T-helper 9 cell (primary cell): ENCODE data around the gene CKS1B.
A peak's percentile ranks its signal among the peaks of the same experiment; 100 is the strongest.

Experiments used
- DNase-seq: peaks from one replicate; pipeline ENCODE4 v3.0.0-alpha.2; 2020

Gene CKS1B

DNA sequence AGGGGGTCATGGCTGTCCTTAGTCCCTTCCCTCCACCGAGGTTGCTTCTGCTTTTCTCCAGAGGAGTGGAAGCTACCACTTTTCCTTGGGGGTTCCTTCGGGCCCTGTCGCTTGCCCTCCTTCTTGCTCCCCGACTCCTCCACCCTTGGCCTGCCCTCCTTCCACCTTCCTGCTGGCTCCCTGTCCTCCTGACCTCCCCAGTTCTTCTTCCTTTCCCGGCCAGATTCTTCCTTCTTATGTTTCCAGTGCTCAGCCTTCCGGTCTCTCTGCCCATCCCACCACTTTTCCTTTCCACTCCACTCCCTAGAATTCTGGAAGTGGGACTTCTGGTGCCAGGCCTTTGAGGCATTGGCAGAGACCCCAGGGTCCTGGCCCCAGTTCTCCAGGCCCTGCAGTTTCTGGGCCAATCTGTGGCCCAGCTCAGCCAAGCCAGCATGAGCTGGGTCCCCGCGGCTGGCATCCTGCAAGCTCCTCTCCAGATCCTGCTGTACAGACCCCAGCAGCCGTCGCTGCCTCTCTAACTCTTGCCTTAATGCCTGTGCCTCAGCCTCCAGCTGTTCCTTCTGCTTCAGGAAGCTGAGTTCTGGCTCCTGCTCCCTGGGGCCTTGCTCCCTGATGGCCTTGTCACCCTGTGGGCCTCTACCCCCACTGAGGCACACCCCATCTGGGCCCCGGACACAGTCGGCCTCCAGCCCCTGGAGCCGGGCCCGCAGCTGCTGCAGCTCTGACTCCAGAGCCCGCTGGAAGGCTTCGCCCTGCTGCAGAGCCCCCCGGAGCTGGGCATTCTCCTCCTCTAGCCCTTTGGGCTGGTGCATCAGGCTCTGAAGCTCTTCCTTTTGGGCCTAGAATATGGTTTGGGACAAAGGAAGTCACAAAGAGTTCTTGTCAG, 28.3 kb upstream of the CKS1B start:
- no peak for DNase-seq

DNA sequence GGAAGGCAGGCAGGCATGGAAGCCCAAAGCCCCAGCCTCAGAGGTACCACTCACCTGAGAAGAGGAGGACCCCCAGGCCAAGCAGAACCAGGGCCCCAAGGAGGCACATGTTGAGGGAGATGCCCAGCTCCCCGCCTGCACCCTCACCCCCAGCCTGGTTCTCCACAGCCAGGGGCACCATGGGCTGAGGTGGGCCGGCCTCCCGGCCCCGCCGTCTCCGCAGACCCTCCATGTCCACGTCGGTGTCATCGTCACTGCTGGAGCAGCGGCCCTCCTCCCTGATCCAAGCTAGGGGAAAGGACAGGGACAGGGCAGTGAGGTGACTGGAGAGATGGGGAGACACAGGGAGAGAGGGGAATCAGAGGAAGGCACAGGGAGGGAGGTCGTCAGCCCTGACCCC, 26.4 kb upstream of the CKS1B start:
- DNase-seq: no peak

DNA sequence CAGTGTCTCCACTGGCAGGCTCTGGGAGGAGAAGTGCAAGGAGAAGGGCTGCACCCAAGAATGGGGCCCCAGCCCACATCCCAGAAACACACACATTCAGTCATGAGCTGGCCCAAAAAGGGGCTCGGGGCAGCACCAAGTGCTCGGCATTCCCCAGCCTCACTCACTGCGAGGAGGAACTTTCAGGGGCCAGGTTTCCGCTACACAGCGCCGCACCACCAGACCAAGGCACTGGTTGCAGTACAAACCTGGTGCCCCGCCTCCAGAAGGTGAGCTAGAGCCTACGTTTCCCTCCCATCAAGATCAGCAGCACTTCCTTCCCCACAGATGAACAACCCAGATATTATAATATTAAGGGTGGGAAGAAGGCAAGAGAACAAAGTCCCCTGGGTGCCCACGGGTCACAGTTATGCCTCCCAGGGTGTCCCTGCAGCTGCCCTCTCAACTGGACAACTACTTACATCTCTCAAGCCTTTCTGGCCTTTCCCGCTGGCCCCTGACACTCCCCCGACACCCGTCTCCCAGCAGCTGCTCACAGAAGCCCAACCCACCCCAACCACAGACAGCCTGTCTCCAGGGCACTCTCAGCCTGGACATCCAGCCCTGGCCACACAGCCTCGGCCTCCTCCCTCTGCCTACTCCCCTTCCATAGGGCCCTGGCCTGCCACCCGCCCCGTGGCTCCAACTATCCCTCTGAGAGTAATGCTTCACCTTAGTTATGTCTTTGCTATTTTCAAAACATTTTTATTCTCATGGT, 22.4 kb upstream of the CKS1B start:
- peak; percentile 62 for DNase-seq

DNA sequence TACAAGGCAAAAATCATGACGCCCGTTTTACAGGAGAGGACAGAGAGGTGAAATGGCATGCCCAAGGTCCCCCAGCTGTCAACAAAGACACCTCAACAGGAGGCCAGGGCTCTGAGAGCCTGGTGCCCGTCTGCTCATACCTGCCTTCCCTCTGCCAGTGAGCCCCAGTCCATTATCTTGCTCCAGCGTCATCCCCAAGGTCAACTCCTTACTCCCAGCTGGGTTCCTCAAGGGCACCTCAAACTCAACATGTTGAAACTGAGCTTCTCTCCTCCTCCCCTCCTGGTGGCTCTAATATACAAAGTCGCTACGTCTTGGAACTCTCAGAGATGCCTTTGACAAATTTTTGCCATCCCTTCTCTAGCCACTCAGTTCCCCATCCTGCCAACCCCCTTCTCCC, 21.8 kb upstream of the CKS1B start:
- no peak for DNase-seq

DNA sequence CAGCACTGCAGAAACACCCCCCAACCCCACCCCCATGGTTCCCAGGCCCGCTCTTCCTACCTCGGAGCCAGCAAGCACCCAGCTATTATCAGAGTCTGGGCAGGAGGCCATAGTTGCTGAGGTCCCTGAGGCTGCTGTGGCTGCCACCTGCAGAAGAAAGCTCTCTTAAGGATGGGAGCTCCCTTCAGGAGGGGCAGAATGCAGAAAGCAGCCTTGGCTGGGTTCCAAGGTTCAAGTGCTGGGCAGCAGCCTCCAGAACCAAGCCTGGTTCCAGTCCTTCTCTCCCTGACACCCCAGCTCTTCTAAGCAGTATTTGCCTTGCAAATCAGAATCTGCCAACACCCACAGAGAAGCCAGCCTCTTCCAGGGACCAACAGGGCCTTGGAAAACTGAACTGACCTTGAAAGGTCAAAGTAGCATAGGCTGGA, 20.9 kb upstream of the CKS1B start:
- DNase-seq: no peak

DNA sequence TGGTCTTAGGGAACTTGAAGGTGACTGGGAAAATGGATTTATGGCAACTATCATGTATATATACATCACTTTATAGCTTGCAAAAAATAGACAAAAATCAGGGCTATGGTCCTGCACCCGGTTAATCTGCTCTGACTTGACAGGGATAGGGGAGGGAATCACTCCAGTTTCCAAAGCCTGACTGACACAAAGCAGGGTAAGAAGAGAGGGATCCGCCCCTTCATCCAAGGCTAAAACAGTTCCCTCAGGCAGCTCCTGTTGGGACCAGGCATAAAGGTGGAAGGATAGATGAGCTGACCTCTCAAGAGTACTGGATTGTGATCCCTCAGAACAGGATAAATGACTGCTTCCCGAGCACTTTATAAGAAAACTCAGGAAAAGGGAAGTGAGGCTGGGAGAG, 19.9 kb upstream of the CKS1B start:
- no peak for DNase-seq

DNA sequence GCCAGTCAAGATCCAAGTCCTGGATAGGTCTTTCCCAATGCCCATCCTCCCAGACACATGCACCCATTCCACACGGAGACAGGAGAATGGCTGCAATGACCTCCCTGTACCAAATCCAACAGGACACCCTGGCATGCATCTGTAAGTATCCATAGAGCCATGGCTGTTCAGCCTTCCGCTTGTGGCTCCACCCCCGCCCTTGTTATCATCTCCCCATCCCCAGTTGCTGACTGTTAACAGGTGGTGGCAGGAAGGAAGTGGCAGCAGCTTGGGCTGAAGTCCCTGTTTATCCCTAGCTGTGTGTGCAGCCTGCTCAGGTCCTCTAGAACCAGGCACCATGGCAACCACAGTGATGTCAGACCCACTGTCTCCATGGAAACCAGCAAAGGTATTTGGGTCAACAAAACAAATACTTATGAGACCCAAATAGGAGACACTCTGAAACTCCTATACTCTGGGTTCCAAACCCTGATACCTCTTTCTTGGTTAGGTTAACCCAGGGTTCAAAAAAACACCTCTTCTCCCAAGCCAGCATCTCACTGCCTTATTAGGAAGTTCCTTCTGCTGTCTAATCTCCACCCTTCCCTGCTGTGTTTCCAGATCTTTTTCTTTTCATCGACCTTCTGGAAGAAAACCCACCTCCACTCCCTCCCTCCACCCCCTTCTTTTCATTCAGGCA, 19.3 kb upstream of the CKS1B start:
- DNase-seq: peak; percentile 90

DNA sequence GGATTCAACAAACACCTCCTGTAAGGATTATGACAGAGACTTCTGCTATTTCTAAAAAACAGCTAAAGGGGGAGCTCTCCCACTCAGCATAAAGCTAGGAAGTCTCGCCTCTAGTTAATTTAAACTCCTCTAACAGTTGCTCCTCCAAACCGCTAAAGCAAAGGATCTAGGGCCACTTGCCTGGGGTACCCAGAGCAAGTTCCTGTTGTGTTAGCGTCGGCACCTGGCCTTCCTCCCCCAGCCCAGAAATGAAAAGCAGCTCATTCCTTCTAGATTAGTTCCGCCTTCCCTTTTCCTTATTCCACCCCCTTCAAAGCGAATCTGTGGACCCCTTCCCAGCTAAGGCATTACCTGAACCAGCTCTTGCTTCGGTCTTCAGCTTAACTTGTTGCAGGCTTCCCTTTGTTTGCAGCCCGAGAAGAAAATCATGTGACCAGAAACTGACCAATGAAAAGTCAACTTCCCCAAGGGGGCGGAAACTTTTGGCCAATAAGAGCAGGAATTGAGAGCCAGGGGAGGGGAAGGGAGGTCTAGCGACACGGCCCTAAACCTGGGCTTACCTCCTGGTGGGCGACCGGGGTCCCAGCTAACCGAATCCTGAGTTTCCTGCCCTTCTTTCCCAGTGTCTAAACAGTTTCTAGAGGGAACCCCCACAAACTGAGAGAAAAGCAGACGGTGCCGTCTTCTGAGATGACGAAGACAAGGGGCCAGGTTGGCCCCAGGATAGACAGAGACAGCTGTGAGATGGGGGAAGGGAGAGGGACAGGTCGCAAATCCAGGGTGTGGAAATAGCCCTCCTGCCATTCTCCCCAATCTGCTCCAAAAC, 18.6 kb upstream of the CKS1B start, which contains the start of gene PBXIP1:
Gene PBXIP1, minus strand, starts transcription at position 382 of the 826 bp plus-strand sequence. CDS start 2,378 bp downstream, outside the sequence.
- peak; percentile 60 for DNase-seq

DNA sequence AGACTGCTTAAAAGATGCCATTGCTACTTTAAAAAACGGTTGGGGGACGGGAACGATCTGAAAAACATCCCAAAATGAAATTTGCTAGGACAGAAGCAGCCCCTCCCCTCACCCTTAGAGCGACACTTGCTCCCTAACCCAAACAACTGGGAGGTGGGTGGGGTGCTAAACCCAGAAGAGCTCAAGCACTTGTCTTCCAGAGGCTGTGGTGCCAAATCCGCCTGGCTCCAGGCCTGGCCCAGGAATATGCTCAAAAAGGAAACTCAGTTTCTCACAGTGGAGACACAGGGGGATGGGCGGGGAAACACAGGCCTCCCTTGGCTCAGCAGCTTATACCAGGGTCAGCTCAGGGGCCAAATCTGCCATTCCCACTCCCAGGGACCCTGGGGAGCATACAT, 17.9 kb upstream of the CKS1B start:
- DNase-seq: no peak

DNA sequence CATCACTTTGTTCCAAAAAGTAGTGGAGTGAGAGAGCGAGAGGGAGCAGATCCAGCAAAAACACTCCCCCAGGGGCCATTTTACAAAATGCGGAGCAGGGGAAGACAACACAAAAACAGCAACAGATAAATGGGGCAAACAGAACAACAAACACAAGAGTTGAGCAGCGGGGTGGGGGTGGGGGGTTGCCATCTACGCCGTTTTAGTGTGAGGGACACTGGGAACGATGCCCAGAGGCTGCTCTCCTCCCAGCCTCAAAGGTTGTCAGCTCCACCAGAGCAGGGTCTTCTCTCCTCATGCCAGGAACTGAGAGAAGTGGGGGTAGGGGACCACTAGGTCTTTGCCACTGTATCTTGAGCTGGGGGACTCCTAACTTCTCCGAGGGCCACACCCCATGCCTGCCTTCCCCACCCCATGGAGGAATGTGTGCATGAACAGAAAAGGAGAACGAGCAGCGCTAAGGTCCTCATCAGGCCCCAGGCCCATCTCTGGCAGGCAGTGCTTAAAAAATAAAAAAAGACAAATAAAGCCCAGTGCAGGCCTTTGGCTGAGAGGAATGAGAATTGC, 17.3 kb upstream of the CKS1B start:
- no peak for DNase-seq

DNA sequence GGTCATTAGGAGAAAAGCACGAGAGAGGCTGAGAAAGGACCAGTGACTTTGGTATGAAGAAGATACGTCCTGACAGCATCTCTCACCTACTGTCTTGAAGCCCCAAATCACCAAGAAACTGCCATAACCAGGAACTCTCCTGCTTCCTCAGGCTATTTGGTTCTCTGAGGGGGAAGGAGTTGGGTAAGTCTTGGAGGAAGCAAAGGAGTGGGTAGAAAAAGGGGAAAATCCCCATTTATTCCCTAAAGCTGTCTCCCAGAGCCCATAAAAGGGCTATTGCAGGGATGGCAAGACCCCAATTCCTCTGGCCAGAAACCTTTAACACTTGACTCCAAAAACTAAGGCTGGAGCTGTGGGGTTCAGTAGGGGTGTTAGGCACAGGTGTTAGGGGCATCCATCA, 16.4 kb upstream of the CKS1B start:
- DNase-seq: no peak

DNA sequence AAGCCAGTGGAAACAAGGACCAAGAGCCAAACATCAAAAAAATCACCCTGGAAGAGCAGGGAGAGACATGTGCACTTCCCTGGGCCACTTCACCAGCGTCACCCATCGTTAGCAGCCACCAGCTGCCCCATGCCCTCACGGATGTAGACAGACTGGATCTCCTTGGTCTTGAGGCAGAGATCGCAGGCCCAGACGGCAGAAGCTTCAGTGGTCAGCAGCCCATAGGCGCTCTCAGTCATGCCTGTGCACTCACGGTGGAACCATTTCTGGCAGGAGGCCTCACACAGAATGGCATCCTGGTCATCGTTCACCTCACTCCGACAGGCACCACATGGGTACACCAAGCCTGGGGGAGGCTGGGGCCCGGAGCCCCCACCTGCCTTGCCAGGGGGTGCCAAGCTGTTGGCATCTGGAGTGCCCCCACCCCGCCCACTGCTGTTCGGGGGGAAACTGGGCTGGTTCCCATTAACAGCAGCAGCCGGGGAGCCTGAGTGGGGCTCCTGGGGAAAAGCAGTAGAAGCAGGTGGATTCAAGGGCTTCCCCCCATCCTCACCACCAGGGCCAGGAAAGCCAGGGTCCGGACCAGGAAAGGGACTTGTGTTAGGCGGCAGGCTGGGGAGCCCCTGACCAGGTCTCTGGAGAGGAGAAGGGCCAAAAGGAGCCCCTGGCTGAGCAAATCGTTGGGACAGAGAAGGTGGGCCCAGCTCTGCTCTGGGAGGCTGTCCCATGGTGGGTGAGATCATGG, 15.6 kb upstream of the CKS1B start:
- no peak for DNase-seq

DNA sequence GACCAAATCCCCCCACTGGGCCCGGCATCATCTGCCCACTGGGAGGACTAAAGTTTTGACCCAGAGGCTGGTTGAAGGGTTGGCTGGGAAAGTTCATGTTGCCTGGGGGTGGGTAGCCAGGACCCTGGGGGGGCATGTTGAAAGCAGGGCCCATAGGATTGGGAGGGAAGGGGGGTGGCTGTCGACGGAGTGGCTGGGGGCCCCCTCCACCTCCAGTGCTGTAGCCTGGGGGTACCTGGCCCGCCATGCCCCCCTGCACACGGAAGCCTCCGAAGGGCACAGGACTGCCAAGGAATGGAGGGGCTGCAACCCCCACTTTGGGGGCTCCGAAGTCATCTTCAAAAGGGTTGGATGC, 15.1 kb upstream of the CKS1B start:
- DNase-seq: no peak

DNA sequence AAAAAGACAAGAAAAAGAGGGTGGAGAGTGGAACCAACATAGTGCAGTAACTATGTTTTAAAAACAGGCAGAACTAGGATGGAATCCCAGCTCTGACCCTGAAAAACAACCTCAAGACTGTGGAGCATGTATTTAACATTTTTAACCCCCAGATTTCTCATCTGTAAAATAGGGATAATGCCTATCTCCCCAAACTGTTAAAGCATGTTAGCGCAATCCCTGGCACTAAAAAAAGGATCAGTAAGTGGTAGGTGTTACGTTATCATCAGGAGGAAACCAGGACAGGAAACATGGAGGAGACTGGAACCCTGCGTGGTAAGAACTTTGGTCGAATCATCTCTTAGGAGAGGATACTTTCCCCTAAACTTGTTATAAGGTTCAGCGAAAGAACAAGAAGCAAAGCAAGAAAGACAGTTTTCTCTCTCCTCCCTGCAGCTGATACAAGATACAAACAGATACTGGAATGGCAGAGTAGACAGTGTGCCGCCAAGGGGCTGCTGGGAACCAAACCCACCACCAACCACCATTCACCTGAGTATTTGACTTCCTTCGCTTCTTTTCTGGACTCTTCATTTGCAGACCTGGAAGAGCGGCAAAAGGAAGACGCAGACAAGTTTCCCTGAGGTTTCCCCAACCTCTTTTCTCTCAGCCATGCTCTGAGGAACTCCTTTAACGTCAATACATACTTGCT, 13.9 kb upstream of the CKS1B start:
- DNase-seq: no peak

DNA sequence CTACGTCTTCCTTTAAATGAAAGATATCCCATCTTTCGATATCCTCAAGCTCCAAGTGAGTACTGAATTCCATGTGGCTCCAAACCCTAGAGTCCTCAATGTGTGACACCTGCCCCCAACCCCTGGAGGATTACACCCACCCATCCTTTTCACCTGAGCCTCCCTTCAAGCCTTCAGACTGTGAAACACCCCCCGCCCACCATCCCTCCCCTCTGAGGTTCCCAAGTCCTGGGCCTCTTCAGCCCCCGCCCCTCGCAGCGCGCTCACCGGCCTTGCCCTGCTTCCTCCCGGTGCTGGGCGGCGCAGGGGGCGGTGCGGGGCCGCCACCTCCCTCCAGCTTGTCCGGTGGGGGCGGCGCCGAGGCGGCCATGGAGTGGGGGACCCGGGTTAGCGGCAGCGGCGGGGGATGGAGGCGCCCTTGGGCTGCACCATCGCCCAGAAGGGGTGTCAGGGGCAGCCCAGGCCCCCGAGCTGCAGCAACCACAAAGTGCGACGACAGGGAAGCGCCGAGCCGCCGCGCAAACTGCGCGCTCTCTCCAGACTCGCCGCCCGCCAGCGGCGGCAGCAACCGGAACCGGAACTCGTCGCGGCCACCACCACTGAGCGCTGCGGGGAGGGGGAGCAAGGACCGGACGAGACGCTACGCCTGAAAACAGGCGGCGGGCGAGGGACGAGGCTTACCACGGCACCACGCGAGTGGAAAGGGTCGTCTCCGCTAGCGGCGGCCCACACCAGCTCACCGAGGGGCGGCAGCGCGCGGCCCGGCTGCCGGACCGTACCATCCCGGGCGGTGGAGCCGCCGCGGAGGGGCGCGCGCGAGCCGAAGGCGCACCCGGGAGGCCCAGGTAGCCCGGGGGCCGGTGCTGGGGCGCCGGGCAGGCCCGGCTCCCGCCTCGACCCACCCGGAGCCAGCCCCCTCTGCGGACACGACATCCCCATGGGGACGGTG, 13.0 kb upstream of the CKS1B start, which contains the start of gene PYGO2:
Gene PYGO2, minus strand, starts transcription at position 576 of the 949 bp plus-strand sequence. Its CDS starts 206 bp downstream, at position 370.
- peak; percentile 77 for DNase-seq

DNA sequence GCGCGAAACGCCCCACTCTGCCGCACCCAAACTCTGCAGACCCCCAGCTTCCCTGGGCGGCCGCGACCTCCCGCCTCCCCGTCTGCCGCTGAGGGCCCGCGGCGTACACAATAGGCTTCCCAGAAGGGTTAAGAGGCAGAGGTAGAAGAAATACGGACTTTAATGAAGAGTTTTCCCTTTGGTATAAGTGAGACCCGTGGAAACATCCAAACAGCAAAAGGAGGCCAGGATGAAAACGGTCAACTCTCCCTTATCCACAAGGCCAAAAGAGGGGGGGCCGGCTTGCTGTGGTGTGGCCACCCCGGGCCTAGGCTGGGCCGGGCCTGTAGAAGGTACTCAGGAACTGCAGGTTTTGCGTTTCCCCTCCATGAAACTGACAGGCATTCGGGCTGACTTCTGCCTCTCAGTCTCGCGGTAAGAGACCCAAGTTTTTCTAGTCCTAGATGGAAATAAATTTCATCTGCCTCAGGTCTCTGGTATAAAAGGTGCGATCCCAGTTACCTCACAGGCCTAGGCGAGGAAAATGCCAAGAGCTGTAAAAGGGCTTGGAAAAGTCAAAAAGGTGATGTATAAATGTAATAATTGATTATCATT, 12.2 kb upstream of the CKS1B start:
- no peak for DNase-seq

DNA sequence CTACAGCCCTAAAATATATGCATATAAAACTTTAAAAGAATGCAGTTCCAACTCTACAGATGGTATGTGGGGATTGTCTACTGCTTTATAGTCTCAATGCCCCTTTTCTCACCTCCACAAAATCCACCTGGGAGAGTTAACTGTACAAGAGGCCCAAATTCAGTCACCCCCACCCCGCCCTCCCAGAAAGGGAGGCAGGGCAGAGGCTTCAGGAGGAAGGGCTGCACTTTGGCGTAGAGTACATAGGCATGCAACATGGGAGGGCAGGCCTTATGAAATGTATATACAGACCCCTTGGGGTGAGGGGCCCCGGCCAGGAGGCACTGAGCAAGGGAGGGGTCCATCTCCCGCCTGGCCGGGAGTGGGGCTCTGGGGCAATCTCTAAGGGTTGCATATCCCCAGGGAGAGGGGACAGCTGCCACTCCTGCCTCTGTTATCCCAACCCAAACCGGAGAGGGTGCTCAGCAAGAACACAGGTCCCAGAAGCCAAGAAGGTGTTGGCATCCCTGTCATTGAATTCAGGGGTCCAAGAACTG, 11.6 kb upstream of the CKS1B start:
- no peak for DNase-seq

DNA sequence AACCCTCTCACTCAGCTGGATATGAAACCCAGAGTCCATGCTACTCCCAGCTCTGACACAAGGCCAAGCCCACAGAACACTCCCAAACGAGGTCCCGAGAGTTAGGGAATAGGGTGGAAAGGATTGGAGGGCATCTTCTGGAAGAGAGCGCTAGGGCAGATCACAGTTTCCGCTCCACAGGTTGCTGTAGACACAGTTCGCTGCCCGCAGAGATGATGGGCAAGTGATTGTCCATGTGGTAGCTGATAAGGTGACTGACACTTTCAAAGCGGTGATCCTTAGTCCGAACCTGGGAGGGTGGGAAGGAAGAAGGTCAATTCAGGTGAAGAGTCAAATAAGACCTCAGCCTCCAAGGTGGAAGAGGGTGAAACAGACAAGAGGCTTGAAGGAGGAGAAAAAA, 10.8 kb upstream of the CKS1B start:
- no peak for DNase-seq

DNA sequence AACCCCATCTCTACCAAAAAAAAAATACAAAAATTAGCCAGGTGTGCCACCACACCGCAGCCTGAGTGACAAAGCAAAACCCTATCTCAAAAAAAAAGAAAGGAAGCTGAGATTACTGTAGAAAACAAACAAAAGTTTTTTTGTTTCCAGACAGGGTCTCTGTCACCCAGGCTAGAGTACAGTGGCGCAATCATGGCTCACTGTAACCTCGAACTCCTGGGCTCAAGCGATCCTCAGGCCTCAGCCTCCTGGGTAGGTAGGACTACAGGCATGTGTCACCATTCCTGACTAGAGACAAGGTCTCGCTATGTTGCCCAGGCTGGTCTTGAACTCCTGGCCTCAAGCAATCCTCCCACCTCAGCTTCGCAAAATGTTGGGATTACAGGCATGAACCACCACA, 10.1 kb upstream of the CKS1B start:
- no peak for DNase-seq
